SK-N-SH (cell line): Measurements from ENCODE around the gene NR2F1-AS1.
A peak's percentile ranks its signal among the peaks of the same experiment; 100 is the strongest.

Experiments used
- CHD2 ChIP-seq: fragments of 150-350 bp; IDR thresholded peaks from 2 replicates; pipeline ENCODE4 v1.6.1; 2018; ENCODE audit warnings: low read length; ENCODE audit not compliant: partially characterized antibody
- EP300 ChIP-seq, 2 experiments: IDR thresholded peaks; 2 replicates each; pipeline versions ENCODE4 v1.4.0 to v1.6.1; 2012; ENCODE audit warnings: borderline replicate concordance in 1 of 2, low read depth in 1 of 2, low read length in 1 of 2
- NRF1 ChIP-seq: IDR thresholded peaks from 2 replicates; pipeline ENCODE4 v1.6.1; 2012; ENCODE audit warnings: low read depth, mild to moderate bottlenecking, low read length
- POLR2AphosphoS5 ChIP-seq: IDR thresholded peaks from 2 replicates; pipeline ENCODE4 v1.6.1; 2012; ENCODE audit warnings: low read depth, low read length
- RCOR1 ChIP-seq: fragments of 150-350 bp; IDR thresholded peaks from 2 replicates; pipeline ENCODE4 v1.6.1; 2017; ENCODE audit warnings: antibody characterized with exemption, low read length
- TAF1 ChIP-seq: IDR thresholded peaks from 2 replicates; pipeline ENCODE4 v1.6.1; 2012; ENCODE audit warnings: low read depth, mild to moderate bottlenecking, low read length, moderate library complexity, borderline replicate concordance
- TCF12 ChIP-seq: IDR thresholded peaks from 2 replicates; pipeline ENCODE4 v1.4.0; 2012
- YY1 ChIP-seq: IDR thresholded peaks from 2 replicates; pipeline ENCODE4 v1.4.0; 2012; ENCODE audit warnings: low read depth, mild to moderate bottlenecking
- TF ChIP-seq, protein P1 (sequence below): fragments of 200-600 bp; sonication (generic); IDR thresholded peaks from 2 replicates; pipeline ENCODE4 v1.6.1; 2017; ENCODE audit warnings: antibody characterized with exemption, mild to moderate bottlenecking, moderate library complexity
- TF ChIP-seq, protein P2 (sequence below): fragments of 150-350 bp; IDR thresholded peaks from 2 replicates; pipeline ENCODE4 v1.6.1; 2017; ENCODE audit warnings: antibody characterized with exemption, low read length, low read depth, borderline replicate concordance
- TF ChIP-seq, protein P3 (sequence below): IDR thresholded peaks from 2 replicates; pipeline ENCODE4 v1.4.0; 2012; ENCODE audit warnings: low read depth, borderline replicate concordance

DNA sequence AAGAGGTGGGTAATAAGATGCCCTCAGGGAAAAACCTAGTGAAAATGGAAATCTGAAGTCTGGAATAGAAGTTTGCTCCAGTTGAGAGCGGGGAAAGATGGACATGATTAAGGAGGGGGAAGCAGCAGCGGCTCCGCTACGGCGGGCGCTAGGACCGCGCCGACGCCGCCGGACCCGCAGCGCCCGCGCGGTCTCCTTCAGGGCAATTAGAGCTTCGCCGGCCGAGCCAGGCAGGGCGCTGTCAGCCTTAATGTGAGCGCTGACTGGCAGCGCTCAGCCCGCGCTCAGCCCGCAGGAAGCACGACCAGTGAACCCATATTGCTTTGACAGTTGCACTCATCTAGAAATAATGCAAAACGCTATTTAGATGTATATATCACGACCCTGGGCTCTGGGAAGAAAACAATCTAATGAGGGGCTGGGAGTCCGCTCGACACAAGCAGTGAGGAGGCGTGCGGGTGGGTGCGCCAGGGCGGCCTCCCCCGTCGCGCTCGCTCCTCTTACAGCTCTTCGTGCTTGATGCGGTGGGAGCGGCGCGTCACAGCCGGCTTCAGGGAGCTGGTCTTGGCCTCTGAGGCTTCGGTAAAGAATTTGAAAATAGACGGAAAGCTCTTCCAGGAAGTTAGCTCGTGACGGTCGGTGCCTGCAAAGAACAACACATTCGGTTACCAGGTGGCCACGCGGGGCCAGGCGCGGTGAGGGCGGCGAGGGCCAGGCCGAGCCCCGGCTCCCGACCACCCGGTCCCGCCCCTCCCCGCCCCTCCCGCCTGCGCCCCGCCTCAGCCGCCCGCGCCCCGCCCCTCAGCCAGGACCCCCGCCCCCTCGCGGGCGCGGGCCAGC is 39.7 kb upstream of the NR2F1-AS1 start:
- TF ChIP-seq, protein P1, sequence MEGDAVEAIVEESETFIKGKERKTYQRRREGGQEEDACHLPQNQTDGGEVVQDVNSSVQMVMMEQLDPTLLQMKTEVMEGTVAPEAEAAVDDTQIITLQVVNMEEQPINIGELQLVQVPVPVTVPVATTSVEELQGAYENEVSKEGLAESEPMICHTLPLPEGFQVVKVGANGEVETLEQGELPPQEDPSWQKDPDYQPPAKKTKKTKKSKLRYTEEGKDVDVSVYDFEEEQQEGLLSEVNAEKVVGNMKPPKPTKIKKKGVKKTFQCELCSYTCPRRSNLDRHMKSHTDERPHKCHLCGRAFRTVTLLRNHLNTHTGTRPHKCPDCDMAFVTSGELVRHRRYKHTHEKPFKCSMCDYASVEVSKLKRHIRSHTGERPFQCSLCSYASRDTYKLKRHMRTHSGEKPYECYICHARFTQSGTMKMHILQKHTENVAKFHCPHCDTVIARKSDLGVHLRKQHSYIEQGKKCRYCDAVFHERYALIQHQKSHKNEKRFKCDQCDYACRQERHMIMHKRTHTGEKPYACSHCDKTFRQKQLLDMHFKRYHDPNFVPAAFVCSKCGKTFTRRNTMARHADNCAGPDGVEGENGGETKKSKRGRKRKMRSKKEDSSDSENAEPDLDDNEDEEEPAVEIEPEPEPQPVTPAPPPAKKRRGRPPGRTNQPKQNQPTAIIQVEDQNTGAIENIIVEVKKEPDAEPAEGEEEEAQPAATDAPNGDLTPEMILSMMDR, result peak; percentile 22
- no peak; the same call in 1 of the 2 replicates for TF ChIP-seq TAF1
- no peak for TF ChIP-seq YY1
- TF ChIP-seq, protein P2, sequence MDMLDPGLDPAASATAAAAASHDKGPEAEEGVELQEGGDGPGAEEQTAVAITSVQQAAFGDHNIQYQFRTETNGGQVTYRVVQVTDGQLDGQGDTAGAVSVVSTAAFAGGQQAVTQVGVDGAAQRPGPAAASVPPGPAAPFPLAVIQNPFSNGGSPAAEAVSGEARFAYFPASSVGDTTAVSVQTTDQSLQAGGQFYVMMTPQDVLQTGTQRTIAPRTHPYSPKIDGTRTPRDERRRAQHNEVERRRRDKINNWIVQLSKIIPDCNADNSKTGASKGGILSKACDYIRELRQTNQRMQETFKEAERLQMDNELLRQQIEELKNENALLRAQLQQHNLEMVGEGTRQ, result no peak
- no peak for TF ChIP-seq NRF1
- TF ChIP-seq POLR2AphosphoS5, result no peak
- no peak; the same call in 1 of the 2 replicates for TF ChIP-seq TCF12
- TF ChIP-seq CHD2, result peak; percentile 73
- TF ChIP-seq EP300 (IDR thresholded peaks at IDR 0.05; ENCODE audit: borderline replicate concordance in 1 of 2, low read depth in 1 of 2, low read length in 1 of 2), result 0 out of 4 replicates have a peak, but pooled peaks of 1 of the 2 experiments have one; percentile 21
- TF ChIP-seq RCOR1, result peak; percentile 52
- TF ChIP-seq, protein P3, sequence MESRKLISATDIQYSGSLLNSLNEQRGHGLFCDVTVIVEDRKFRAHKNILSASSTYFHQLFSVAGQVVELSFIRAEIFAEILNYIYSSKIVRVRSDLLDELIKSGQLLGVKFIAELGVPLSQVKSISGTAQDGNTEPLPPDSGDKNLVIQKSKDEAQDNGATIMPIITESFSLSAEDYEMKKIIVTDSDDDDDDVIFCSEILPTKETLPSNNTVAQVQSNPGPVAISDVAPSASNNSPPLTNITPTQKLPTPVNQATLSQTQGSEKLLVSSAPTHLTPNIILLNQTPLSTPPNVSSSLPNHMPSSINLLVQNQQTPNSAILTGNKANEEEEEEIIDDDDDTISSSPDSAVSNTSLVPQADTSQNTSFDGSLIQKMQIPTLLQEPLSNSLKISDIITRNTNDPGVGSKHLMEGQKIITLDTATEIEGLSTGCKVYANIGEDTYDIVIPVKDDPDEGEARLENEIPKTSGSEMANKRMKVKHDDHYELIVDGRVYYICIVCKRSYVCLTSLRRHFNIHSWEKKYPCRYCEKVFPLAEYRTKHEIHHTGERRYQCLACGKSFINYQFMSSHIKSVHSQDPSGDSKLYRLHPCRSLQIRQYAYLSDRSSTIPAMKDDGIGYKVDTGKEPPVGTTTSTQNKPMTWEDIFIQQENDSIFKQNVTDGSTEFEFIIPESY, result no peak
